Left kidney (tissue), 2 donors: ENCODE data around the gene ATOSA. TPM values are rescaled to one million over a fixed set of nuclear protein-coding genes. Genes with fewer than 3 reads are reported as not detected.
A peak's percentile ranks its signal among the peaks of the same experiment; 100 is the strongest.

Source experiments
- DNase-seq: peaks from one replicate; pipeline ENCODE4 v3.0.0-alpha.2; 2013
- polyA plus RNA-seq: library from polyadenylated mRNA; unstranded; fragments of 120-200 nt; gene quantifications from one replicate; pipeline ENCODE4 v1.2.1, GENCODE V29; 2013; ENCODE audit not compliant: insufficient read length

The ATOSA gene
- polyA plus RNA-seq, 1 donor, result 65.7 TPM

GRCh38 chr15:52695154-52695553, 16.0 kb upstream of the ATOSA start:
- no peak for DNase-seq

DNA sequence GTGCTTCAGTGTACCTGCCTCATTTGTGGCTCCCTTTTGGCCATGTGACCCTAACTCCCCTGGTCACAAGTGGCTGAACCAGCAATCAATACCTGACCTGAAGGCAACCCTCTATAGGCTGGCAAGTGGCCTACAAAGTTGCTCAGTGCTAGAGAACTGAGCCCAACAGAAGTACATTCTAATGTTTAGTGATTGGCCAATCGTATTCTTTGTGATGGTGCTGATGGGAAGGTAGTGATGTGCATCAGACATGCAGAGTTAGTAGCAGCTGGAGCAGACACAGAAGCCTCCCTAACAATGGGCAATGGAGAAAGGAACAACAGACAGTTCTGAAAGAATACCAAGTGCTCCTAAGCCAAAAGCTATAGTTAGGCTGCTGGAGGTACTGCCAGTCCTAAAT, 10.4 kb upstream of the ATOSA start:
- DNase-seq, result no peak

- no peak for DNase-seq
These were observed 4.4 kb upstream of the ATOSA start for GRCh38 chr15:52683580-52683979.

- no peak for DNase-seq
These were observed 3.6 kb upstream of the ATOSA start for GRCh38 chr15:52682781-52683180.

DNA sequence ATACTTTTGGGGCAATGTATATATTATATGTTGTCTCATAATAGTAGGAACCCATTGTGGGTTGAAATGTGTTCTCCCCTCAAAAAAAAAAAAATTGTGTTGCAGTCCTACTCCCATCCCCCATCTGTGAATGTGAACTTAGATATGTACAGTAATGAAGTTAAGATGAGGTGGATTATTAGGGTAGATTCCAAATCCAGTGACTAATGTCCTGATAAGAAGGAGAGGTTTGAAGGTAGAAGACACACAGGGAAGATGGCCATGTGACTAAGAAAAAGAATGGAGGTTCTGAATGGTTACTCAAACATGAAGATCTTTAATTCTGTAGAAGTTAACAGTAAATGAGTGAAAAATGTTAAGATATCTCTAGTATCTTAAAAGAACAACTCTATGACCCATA, 3.0 kb upstream of the ATOSA start:
- DNase-seq, result no peak

- DNase-seq, result no peak
These were observed 2.3 kb upstream of the ATOSA start for GRCh38 chr15:52681441-52681840.

- no peak for DNase-seq
These were observed 1.6 kb upstream of the ATOSA start for GRCh38 chr15:52680761-52681160.

DNA sequence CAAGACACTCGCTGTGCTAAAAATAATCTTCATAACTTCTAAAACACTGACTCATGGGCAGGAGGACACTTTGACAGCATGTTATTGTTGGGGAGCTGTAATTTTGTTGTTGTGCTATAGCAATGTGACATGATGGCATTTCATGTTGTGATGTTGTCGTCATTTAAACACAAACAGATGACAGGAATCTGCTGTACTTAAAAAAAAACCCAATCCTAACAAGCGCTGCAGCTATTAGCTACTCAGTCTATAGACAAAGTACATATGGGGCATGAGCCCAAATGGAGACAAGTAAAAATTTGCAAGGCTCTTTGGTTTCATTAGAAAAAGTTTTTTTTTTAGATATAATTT, 828 bp upstream of the ATOSA start:
- peak; percentile 22 for DNase-seq

GRCh38 chr15:52678468-52679231, 538 bp downstream of the ATOSA start:
- DNase-seq, result peak; percentile 64

DNA sequence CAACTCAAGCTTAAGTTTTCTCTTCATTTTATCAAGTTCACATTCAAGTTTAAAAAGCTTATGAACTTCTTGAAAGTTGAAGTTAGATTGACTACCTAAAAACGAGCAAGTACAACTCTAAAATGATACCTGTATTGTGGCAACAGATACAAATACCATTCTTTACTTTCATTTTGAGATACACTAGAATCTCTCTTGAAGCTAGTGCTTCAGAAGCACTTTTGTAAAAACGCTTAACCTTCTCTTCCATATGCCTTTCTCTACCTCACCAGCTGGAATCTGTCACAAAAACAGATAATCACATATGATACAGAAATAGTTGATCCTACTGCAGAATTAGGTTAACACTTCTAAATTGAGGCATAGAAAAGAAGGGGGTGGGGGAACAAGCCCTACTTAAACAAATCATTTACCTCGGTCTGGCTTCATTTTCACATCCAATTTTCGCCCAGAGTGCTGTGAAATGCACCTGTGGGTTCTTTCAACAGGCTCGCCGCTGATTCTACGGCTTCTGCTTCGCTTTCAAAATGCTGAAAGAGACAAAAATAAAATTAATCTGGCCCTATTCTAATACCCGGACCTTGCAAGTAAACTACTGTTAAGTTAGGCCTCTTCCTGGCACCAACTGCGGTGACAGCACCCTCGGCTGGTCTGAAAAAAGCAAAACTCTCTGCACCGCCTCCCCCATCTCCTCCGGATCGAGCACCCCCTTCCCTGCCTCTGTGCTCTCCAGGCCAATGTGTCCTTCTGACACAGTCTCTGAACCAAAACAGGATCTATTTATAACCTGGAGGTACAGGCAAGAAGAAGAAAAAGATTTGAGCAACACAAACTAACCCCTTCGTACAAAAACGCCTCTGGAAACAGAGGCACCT, 1.4 kb downstream of the ATOSA start:
- peak; percentile 64 for DNase-seq

- no peak for DNase-seq
These were observed 4.4 kb downstream of the ATOSA start for GRCh38 chr15:52674831-52675230.

DNA sequence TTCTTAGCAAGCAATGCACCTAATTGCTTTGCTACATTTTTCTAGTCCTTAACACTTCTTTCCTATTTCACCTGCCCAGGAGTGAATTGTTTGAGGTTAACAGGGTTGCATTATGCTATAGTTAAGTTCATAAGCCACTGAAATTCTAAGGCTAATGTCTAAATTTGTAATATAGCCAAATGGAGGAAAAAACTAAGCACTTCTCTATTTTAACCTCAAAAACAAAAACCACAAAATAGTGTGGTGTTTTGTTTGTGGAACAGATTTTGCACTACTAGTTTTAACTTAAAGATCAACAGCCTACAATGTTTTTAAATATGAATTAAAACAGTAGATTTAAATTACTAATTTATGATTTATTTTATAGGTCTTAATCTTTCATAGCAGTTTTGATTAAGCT, 5.5 kb downstream of the ATOSA start:
- no peak for DNase-seq

DNA sequence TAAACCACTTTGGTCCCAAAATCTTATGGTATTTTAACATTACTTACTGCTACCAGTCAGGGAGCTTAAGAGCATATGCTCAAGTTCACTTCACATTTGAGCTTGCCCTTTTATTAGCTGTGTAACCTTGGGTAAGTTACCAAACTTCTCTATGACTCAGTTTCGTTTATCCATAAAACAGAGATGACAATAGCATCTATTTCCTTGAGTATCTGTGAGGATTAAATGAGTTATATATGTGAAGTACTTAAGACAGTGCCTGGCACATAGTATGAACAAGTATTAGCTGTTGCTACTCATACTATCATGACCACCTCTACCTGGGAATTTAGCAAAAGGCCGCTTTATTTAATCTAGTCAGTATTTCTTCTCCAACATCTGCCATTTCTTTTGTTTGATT, 5.9 kb downstream of the ATOSA start:
- DNase-seq, result no peak

DNA sequence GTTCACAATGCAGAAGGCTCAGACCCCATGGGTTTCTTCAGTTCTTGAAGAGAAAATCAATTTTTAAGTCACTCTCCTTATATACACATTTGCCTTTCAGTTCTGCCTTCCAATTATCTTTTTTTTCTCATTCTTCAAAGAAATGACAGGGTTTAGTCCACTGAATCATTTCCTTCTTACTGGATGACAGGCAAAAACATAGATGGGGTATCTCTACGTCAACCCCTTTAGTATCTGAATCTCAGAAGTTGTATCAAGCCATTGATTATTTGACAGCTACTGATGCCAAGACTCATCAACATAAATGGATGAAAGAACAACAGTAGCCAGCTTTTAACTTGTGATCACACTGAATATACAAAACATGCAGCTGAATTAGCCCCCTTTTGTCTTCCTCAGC, 6.5 kb downstream of the ATOSA start:
- DNase-seq, result no peak

DNA sequence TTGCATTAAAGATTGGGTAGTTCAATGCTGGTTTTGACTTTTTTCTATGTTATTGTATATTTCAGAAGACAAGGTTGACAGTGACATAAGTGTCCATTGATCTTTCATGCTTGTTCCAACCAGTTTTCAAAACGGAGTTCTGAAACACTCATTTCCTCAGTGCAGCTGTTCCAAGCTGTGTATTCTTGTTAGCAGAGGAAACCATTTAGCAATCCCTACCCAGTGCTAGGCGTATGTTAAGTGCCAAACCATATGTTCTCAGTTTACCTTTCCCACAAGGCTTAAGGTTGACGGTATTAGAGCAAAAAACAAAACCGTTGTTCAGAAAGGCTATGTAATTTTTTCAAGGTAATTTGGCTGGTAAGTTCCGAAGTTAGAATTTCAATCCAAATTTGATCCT, 9.1 kb downstream of the ATOSA start:
- DNase-seq, result no peak

DNA sequence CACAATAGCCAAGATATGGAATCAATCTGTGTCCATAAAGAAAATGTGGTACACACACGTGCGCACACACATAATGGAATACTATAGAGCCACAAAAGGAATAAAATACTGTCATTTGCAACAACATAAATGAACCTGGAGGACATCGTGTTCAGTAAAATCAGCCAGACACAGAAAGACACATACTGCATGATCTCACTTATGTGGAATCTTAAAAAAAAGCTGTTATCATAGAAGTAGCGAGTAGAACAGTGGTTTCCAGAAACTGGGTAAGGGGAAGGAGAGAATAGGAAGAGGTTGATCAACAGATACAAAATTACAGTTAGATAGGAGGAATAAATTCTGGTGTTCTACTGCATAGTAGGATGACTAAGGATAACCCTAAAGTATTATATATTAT, 11.1 kb downstream of the ATOSA start:
- no peak for DNase-seq

DNA sequence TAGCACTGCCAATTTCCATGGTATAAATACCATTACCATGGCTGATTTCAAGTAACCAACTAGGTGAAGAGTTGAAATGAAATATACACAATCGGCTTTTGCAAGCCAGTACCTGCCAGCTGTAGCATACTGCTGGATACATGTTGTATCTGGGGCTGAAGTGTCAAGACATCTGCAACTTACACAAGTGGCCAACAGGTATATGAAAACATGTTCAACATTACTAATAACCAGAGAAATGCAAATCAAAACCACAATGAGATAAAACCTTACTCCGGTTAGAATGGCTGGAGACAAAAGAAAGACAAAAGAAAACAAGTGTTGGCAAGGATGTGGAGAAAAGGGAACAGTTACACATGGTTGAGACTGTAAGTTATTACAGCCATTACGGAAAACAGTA, 11.6 kb downstream of the ATOSA start:
- DNase-seq, result no peak

- DNase-seq, result no peak
These were observed 15.5 kb downstream of the ATOSA start for GRCh38 chr15:52663536-52664294.

GRCh38 chr15:52661909-52662308, 17.3 kb downstream of the ATOSA start:
- no peak for DNase-seq

- DNase-seq, result no peak
These were observed 19.0 kb downstream of the ATOSA start for GRCh38 chr15:52660192-52660591.

DNA sequence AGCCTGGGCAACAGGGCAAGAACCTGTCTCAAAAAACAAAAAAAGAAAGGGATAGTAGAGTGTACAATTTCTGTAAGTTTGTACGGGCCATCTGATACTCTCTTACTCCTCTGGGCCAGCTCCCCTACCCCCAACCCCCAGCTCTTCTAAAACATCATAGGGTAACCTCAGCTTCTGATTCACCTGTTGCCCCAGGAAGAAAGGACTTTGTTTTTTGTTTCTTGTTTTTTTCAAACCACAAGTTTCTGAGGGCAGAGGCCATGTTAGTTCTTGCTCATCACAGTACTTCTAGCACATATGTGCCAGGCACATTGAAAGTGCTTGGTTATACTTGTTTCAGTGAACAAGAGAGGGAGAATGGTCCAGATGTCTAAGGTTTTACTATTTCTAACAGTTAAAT, 20.2 kb downstream of the ATOSA start:
- DNase-seq, result no peak

- no peak for DNase-seq
These were observed 21.9 kb downstream of the ATOSA start for GRCh38 chr15:52657338-52657737.

- no peak for DNase-seq
These were observed 22.8 kb downstream of the ATOSA start for GRCh38 chr15:52656412-52656811.
